Measurements from ENCODE around the gene TRIM67. TPM values are rescaled to one million over a fixed set of nuclear protein-coding genes. Genes with fewer than 3 reads are reported as not detected.

TRIM67 gene
- total RNA-seq, 1 donor from 2014 or later: 0.32 TPM

- no peak for DNase-seq (ENCODE audit: extremely low spot score, unreplicated experiment)
- H3K36me3 Mint-ChIP-seq (ENCODE audit: unreplicated experiment): no peaks in the 10 kb centered on the region
- no peak overlapping the region for H3K4me3 Mint-ChIP-seq (ENCODE audit: unreplicated experiment)
- no peak for TF ChIP-seq CTCF (IDR thresholded peaks at IDR 0.05)
- no peaks in the 10 kb centered on the region for H3K4me1 Mint-ChIP-seq (ENCODE audit: unreplicated experiment)
- no peak overlapping the region for H3K27ac Mint-ChIP-seq (ENCODE audit: unreplicated experiment)
- no peaks in the 10 kb centered on the region for H3K9me3 Mint-ChIP-seq (ENCODE audit: unreplicated experiment)
- H3K27me3 Mint-ChIP-seq (ENCODE audit: unreplicated experiment): peaks cover 29% of the 10 kb centered on the region
Measured at GRCh38 chr1:231188072-231188471, 26.2 kb downstream of the TRIM67 start.

GRCh38 chr1:231188768-231189167 is 26.9 kb downstream of the TRIM67 start:
- TF ChIP-seq CTCF (IDR thresholded peaks at IDR 0.05): no peak
- Mint-ChIP-seq H3K27me3 (ENCODE audit: unreplicated experiment) (peaks cover 31% of the 10 kb centered on the region), H3K36me3 (ENCODE audit: unreplicated experiment) (no peaks in the 10 kb centered on the region), H3K4me1 (ENCODE audit: unreplicated experiment) (no peaks in the 10 kb centered on the region), H3K4me3 (ENCODE audit: unreplicated experiment) (no peak overlapping the region), H3K9me3 (ENCODE audit: unreplicated experiment) (no peaks in the 10 kb centered on the region), H3K27ac (ENCODE audit: unreplicated experiment) (no peak overlapping the region)
- no peak for DNase-seq (ENCODE audit: extremely low spot score, unreplicated experiment)

GRCh38 chr1:231189683-231190270 is 27.9 kb downstream of the TRIM67 start:
- Mint-ChIP-seq H3K27me3 (ENCODE audit: unreplicated experiment) (peaks cover 23% of the 10 kb centered on the region), H3K9me3 (ENCODE audit: unreplicated experiment) (no peaks in the 10 kb centered on the region), H3K36me3 (ENCODE audit: unreplicated experiment) (no peaks in the 10 kb centered on the region), H3K4me3 (ENCODE audit: unreplicated experiment) (no peak overlapping the region), H3K4me1 (ENCODE audit: unreplicated experiment) (no peaks in the 10 kb centered on the region), H3K27ac (ENCODE audit: unreplicated experiment) (no peak overlapping the region)
- DNase-seq (ENCODE audit: extremely low spot score, unreplicated experiment): no peak
- TF ChIP-seq CTCF (IDR thresholded peaks at IDR 0.05): no peak

GRCh38 chr1:231190456-231190855 is 28.6 kb downstream of the TRIM67 start:
- no peak overlapping the region for H3K27ac Mint-ChIP-seq (ENCODE audit: unreplicated experiment)
- TF ChIP-seq CTCF (IDR thresholded peaks at IDR 0.05): no peak
- H3K36me3 Mint-ChIP-seq (ENCODE audit: unreplicated experiment): no peaks in the 10 kb centered on the region
- no peak for DNase-seq (ENCODE audit: extremely low spot score, unreplicated experiment)
- no peaks in the 10 kb centered on the region for H3K9me3 Mint-ChIP-seq (ENCODE audit: unreplicated experiment)
- no peaks in the 10 kb centered on the region for H3K4me1 Mint-ChIP-seq (ENCODE audit: unreplicated experiment)
- H3K4me3 Mint-ChIP-seq (ENCODE audit: unreplicated experiment): no peak overlapping the region
- H3K27me3 Mint-ChIP-seq (ENCODE audit: unreplicated experiment): peaks cover 19% of the 10 kb centered on the region

- Mint-ChIP-seq H3K9me3 (ENCODE audit: unreplicated experiment) (no peaks in the 10 kb centered on the region), H3K4me1 (ENCODE audit: unreplicated experiment) (no peaks in the 10 kb centered on the region), H3K4me3 (ENCODE audit: unreplicated experiment) (no peak overlapping the region), H3K27me3 (ENCODE audit: unreplicated experiment) (peaks cover 14% of the 10 kb centered on the region), H3K36me3 (ENCODE audit: unreplicated experiment) (no peaks in the 10 kb centered on the region), H3K27ac (ENCODE audit: unreplicated experiment) (no peak overlapping the region)
- no peak for TF ChIP-seq CTCF (IDR thresholded peaks at IDR 0.05)
- DNase-seq (ENCODE audit: extremely low spot score, unreplicated experiment): no peak
Measured at GRCh38 chr1:231192620-231193163, 30.8 kb downstream of the TRIM67 start.

Data from osteocyte (in vitro differentiated cells).